Spleen (tissue), 11 donors: Measurements from ENCODE around the gene MGAT5. TPM values are rescaled to one million over a fixed set of nuclear protein-coding genes. Genes with fewer than 3 reads are reported as not detected.

Experiments used
- DNase-seq: peaks from one replicate; pipeline ENCODE4 v3.0.0-alpha.2; 2020
- H3K27ac ChIP-seq, 8 donors: fragments of 200-600 bp; sonication (generic) in 7 of 8; 1 replicate in 4 of 8; 2 replicates in 4 of 8; pipeline versions ENCODE4 v1.5.0 to v1.8.0; 2016 to 2021; ENCODE audit warnings: inconsistent platforms in 4 of 8, mild to moderate bottlenecking in 4 of 8, moderate library complexity in 1 of 8
- H3K27me3 ChIP-seq, 7 donors: fragments of 200-600 bp; sonication (generic) in 6 of 7; replicated peaks in 1 of 7; 1 replicate in 4 of 7; 2 replicates in 3 of 7; pipeline versions ENCODE4 v1.5.0 to v1.8.0; 2016 to 2021; ENCODE audit warnings: inconsistent platforms in 3 of 7, mild to moderate bottlenecking in 1 of 7
- H3K36me3 ChIP-seq, 6 donors: fragments of 200-600 bp; sonication (generic) in 5 of 6; 1 replicate in 4 of 6; 2 replicates in 2 of 6; pipeline versions ENCODE4 v1.5.0 to v1.8.0; 2016 to 2021; ENCODE audit warnings: inconsistent platforms in 2 of 6
- H3K4me1 ChIP-seq, 6 donors: fragments of 200-600 bp; sonication (generic) in 5 of 6; 1 replicate in 3 of 6; 2 replicates in 3 of 6; pipeline versions ENCODE4 v1.5.0 to v1.8.0; 2016 to 2021; ENCODE audit warnings: inconsistent platforms in 3 of 6
- H3K4me3 ChIP-seq, 8 donors: fragments of 200-600 bp; sonication (generic) in 7 of 8; 1 replicate in 4 of 8; 2 replicates in 4 of 8; pipeline versions ENCODE4 v1.5.0 to v1.8.0; 2016 to 2021; ENCODE audit warnings: inconsistent platforms in 4 of 8, mild to moderate bottlenecking in 4 of 8, moderate library complexity in 2 of 8
- H3K9me3 ChIP-seq, 8 donors: fragments of 200-600 bp; sonication (generic) in 7 of 8; 1 replicate in 4 of 8; 2 replicates in 4 of 8; pipeline versions ENCODE4 v1.5.0 to v1.8.0; 2016 to 2021; ENCODE audit warnings: inconsistent platforms in 4 of 8
- CTCF ChIP-seq, 11 experiments: fragments of 200-600 bp in 7 of 11; fragments of 450-650 bp in 4 of 11; sonication (generic) in 4 of 11; IDR thresholded peaks in 8 of 11; conservative IDR thresholded peaks in 3 of 11; 1 replicate in 7 of 11; 2 replicates in 4 of 11; pipeline versions ENCODE4 v1.4.0 to v1.8.0; 2016 to 2021; ENCODE audit warnings: antibody characterized with exemption in 11 of 11, inconsistent platforms in 4 of 11, mild to moderate bottlenecking in 1 of 11
- POLR2A ChIP-seq, 3 donors: fragments of 450-650 bp; IDR thresholded peaks; one replicate each; pipeline ENCODE4 v1.5.1; 2017; ENCODE audit warnings: antibody characterized with exemption in 3 of 3, mild to moderate bottlenecking in 1 of 3
- POLR2AphosphoS5 ChIP-seq, 3 donors: sonication (generic); formaldehyde crosslinking; IDR thresholded peaks; one replicate each; pipeline ENCODE4 v1.5.1; 2017; ENCODE audit warnings: antibody characterized with exemption in 3 of 3
- WGBS, 5 donors: extraction: QIAGEN DNeasy Blood & Tissue Kit in 3 of 5; methylation state at CpG; one replicate each; pipeline versions ENCODE4 v1.1.5 to v1.1.7; 2013 to 2018; 5-methylcytosine and 5-hydroxymethylcytosine counted together
- intact Hi-C: fragments of 100-400 bp; cut with DNase I; formaldehyde crosslinking; loops from one replicate; pipeline ENCODE4 v1.15.0; 2023; ENCODE audit warnings: low total_unique reads
- polyA plus RNA-seq, 3 donors: library from polyadenylated mRNA; stranded (reverse); fragments of 200-250 nt; gene quantifications; one replicate each; pipeline ENCODE4 v1.2.1, GENCODE V29; 2013
- total RNA-seq, 7 donors: library from RNA; depleted of rRNA in 3 of 7; stranded (reverse); fragments of >200 nt in 3 of 7; fragmentation: NEBNext Ultra II Directional in 4 of 7; extraction: Animal tissue kit (Norgen Biotek cat#: 25700) in 4 of 7; gene quantifications; one replicate each; pipeline versions ENCODE4 v1.1.0 to v1.2.1, GENCODE V29; 2016 to 2021
- donor health status: healthy with polysubstance abuse.
- donor health status: DM: no; HTN: no; CAD: no; lungs with moderate emphysema.
- donor health status: DM: no; HTN: no; CAD: no.
- donor health status: Bipolar disorder and iron deficiency.
- donor health status: healthy.
- donor health status: DM: no; HTN: no; CAD: no.
- donor health status: DM: yes; HTN: yes; CAD: no.

The MGAT5 gene
- total and polyA plus RNA-seq, 10 donors: 11.2 to 110 (median 91.9) TPM

DNA sequence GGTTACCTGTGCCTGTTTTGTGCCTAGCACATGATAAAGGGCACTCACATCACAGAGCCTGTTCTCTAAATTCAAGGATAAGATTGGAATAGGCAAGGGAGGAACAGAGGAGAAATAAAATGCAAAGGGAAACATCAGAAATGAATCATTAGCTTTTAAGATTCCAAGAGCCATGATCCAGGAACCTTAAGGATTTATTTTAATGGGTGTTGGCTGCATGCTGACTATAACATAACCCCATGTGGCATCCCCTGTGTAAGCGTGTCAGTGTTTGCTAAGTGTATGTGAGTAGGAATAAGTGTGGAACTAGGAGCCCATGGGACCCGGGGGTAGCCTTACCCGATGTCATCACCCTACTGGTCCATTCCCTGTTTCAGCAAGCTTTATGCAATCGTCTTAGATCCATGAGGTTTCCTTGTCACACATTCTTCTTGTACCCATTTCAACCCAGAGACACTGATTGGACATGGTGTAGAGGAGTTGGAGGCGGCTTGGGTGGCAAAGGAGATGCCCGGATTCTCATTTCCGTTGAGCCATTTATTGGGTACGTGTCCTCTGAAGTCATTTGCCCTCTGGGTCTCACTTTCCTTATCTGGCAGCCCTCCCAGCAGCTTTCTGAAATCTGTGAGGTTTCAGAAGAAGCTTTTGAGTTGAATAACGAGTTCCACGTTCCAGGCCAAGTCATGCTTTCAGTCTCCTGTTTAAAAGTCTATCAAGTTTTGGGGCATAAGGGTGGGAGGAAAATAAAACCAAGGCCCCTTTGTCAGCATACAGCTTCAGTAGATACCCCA lies 117.0 kb downstream of the MGAT5 start:
- Histone ChIP-seq H3K36me3 (peaks cover 0 to 92% (median 17%) of the 10 kb centered on the region in 6 donors), H3K4me3 (no peak overlapping the region), H3K27me3 (no peaks in the 10 kb centered on the region), H3K27ac (no peak overlapping the region), H3K9me3 (no peaks in the 10 kb centered on the region), H3K4me1 (peaks cover 0 to 23% (median 8%) of the 10 kb centered on the region in 6 donors)
- TF ChIP-seq POLR2A (IDR thresholded peaks at IDR 0.05) (no peak), POLR2AphosphoS5 (IDR thresholded peaks at IDR 0.05) (no peak), CTCF (IDR thresholded peaks at IDR 0.05 in 8 of 11, conservative IDR thresholded peaks at IDR 0.05 in 3 of 11) (no peak)
- DNase-seq: no peak
- intact Hi-C loops: no loop called here
- 80 to 90% (median 84%) methylated on average over 10 of the region's 10 CpGs for WGBS, 5 donors

GRCh38 chr2:134372141-134372540 lies 118.3 kb downstream of the MGAT5 start:
- no peak for DNase-seq
- WGBS, 5 donors: 95 to 99% (median 96%) methylated on average over 5 of the region's 5 CpGs
- Histone ChIP-seq H3K27me3 (no peaks in the 10 kb centered on the region), H3K36me3 (peaks cover 0 to 92% (median 20%) of the 10 kb centered on the region in 6 donors), H3K4me3 (no peak overlapping the region), H3K4me1 (peaks cover 0 to 21% (median 8%) of the 10 kb centered on the region in 6 donors), H3K9me3 (no peaks in the 10 kb centered on the region), H3K27ac (no peak overlapping the region)
- TF ChIP-seq CTCF (IDR thresholded peaks at IDR 0.05 in 8 of 11, conservative IDR thresholded peaks at IDR 0.05 in 3 of 11) (no peak), POLR2A (IDR thresholded peaks at IDR 0.05) (no peak), POLR2AphosphoS5 (IDR thresholded peaks at IDR 0.05) (no peak)
- intact Hi-C loops: no loop called here

GRCh38 chr2:134372611-134373131 lies 118.8 kb downstream of the MGAT5 start:
- no peak overlapping the region for H3K27ac ChIP-seq
- no peak overlapping the region for H3K4me3 ChIP-seq
- 72 to 91% (median 85%) methylated on average over 7 of the region's 7 CpGs for WGBS, 5 donors
- DNase-seq: no peak
- TF ChIP-seq POLR2A (IDR thresholded peaks at IDR 0.05) (no peak), CTCF (IDR thresholded peaks at IDR 0.05 in 8 of 11, conservative IDR thresholded peaks at IDR 0.05 in 3 of 11) (no peak), POLR2AphosphoS5 (IDR thresholded peaks at IDR 0.05) (no peak)
- intact Hi-C loops: no loop called here
- peaks cover 0 to 16% (median 5%) of the 10 kb centered on the region in 6 donors for H3K4me1 ChIP-seq
- H3K27me3 ChIP-seq: no peaks in the 10 kb centered on the region
- H3K36me3 ChIP-seq: peaks cover 0 to 93% (median 22%) of the 10 kb centered on the region in 6 donors
- no peaks in the 10 kb centered on the region for H3K9me3 ChIP-seq

- H3K36me3 ChIP-seq: peaks cover 0 to 100% (median 26%) of the 10 kb centered on the region in 6 donors
- no peak overlapping the region for H3K27ac ChIP-seq
- TF ChIP-seq POLR2A (IDR thresholded peaks at IDR 0.05) (no peak), POLR2AphosphoS5 (IDR thresholded peaks at IDR 0.05) (no peak), CTCF (IDR thresholded peaks at IDR 0.05 in 8 of 11, conservative IDR thresholded peaks at IDR 0.05 in 3 of 11) (no peak)
- WGBS, 5 donors: 85 to 92% (median 87%) methylated on average over 3 of the region's 3 CpGs
- no peaks in the 10 kb centered on the region for H3K4me1 ChIP-seq
- H3K27me3 ChIP-seq: no peaks in the 10 kb centered on the region
- no peak for DNase-seq
- intact Hi-C loops: no loop called here
- no peak overlapping the region for H3K4me3 ChIP-seq
- no peaks in the 10 kb centered on the region for H3K9me3 ChIP-seq
Measured at GRCh38 chr2:134375935-134376334, 122.1 kb downstream of the MGAT5 start.
